HCT116 (cell line): ENCODE results near the gene KIAA0232. TPM values are rescaled to one million over a fixed set of nuclear protein-coding genes. Genes with fewer than 3 reads are reported as not detected.

Experiments
- ATAC-seq: fragments of 200-7000 bp; cut with Tn5 transposase; 2 replicates; pipeline ENCODE4 v1.9.1; 2020; ENCODE audit warnings: mild to moderate bottlenecking, moderate library complexity
- BruUV-seq: library from RNA; stranded (reverse); fragments of 400-500 nt; replicated peaks from 2 replicates; lab custom pipeline; 2021; lab: Mats Ljungman, UMichigan
- CTCF ChIA-PET: fragments of 300-600 bp; sonication (Branson Sonifier 250); formaldehyde crosslinking; loops from one replicate; lab custom pipeline; 2021; ENCODE audit warnings: antibody characterized with exemption; lab: Charles Lee
- POLR2A ChIA-PET: fragments of 300-600, 350-600 bp; sonication (Branson Sonifier 250); formaldehyde crosslinking; loops from one replicate; lab custom pipeline; 2021; ENCODE audit warnings: antibody characterized with exemption; lab: Charles Lee
- RAD21 ChIA-PET, 2 experiments: fragments of 300-600 bp; sonication (Branson Sonifier 250); formaldehyde crosslinking; loops; one replicate each; lab custom pipeline; 2023; ENCODE audit warnings: low total read pairs in 2 of 2; ENCODE audit not compliant: uncharacterized antibody in 2 of 2, unreplicated experiment in 2 of 2, low non-redundant PET in 1 of 2; lab: Charles Lee
- DNase-seq: peaks from one replicate; pipeline ENCODE4 v3.0.0-alpha.2; 2010; ENCODE audit warnings: low read depth, low spot score
- H2AFZ ChIP-seq: fragments of 200-600 bp; shearing (Covaris generic), sonication (generic); 2 replicates; pipeline ENCODE4 v1.6.1; 2017; ENCODE audit warnings: low read depth, mixed run types, mixed read lengths, antibody characterized with exemption, low read length; ENCODE audit not compliant: poor library complexity, severe bottlenecking
- H3K27ac ChIP-seq: 2 replicates; pipeline ENCODE4 v1.5.1; 2012; ENCODE audit warnings: low read depth, low read length
- H3K27me3 ChIP-seq: fragments of 200-600 bp; sonication (generic); 2 replicates; pipeline ENCODE4 v1.6.1; 2016; ENCODE audit warnings: mixed run types, low read length, mixed read lengths; ENCODE audit not compliant: insufficient read depth
- H3K36me3 ChIP-seq, 2 experiments: fragments of 200-500 bp in 1 of 2; fragments of 200-600 bp in 1 of 2; sonication (Bioruptor generic) in 1 of 2; sonication (generic) in 1 of 2; 2 replicates each; pipeline versions ENCODE4 v1.5.1 to v1.6.1; 2014 to 2016; ENCODE audit warnings: low read length in 2 of 2, inconsistent platforms in 1 of 2, mixed read lengths in 1 of 2, mixed run types in 1 of 2; ENCODE audit not compliant: insufficient read depth in 2 of 2, control insufficient read depth in 1 of 2
- H3K4me1 ChIP-seq, 2 experiments: fragments of 200-600 bp in 1 of 2; sonication (generic) in 1 of 2; 2 replicates each; pipeline versions ENCODE4 v1.5.1 to v1.6.1; 2012 to 2017; ENCODE audit warnings: low read length in 2 of 2, inconsistent platforms in 1 of 2, mild to moderate bottlenecking in 1 of 2, mixed read lengths in 1 of 2, mixed run types in 1 of 2, moderate library complexity in 1 of 2; ENCODE audit not compliant: insufficient read depth in 2 of 2, control insufficient read depth in 1 of 2
- H3K4me2 ChIP-seq: fragments of 200-600 bp; sonication (generic); 2 replicates; pipeline ENCODE4 v1.6.1; 2017; ENCODE audit warnings: mixed run types, low read length, mixed read lengths
- H3K4me3 ChIP-seq, 2 experiments: fragments of 200-600 bp in 1 of 2; sonication (generic) in 1 of 2; replicated peaks in 1 of 2; 2 replicates each; pipeline ENCODE4 v1.5.1; 2011 to 2016; ENCODE audit warnings: low read length in 2 of 2, control low read depth in 1 of 2, low read depth in 1 of 2, mild to moderate bottlenecking in 1 of 2, mixed read lengths in 1 of 2, mixed run types in 1 of 2
- H3K79me2 ChIP-seq: fragments of 200-600 bp; sonication (generic); 2 replicates; pipeline ENCODE4 v1.6.1; 2017; ENCODE audit warnings: mild to moderate bottlenecking, mixed run types, low read length, moderate library complexity, mixed read lengths; ENCODE audit not compliant: insufficient read depth
- H3K9ac ChIP-seq: fragments of 200-600 bp; sonication (generic); 2 replicates; pipeline ENCODE4 v1.6.1; 2016; ENCODE audit warnings: low read length, mixed read lengths
- H3K9me2 ChIP-seq: fragments of 200-600 bp; sonication (generic), shearing (Covaris generic); 2 replicates; pipeline ENCODE4 v1.6.1; 2017; ENCODE audit warnings: mixed run types, mild to moderate bottlenecking, moderate library complexity; ENCODE audit not compliant: insufficient read depth
- H3K9me3 ChIP-seq, 2 experiments: fragments of 200-500 bp in 1 of 2; fragments of 200-600 bp in 1 of 2; sonication (Bioruptor generic) in 1 of 2; sonication (generic) in 1 of 2; 2 replicates each; pipeline ENCODE4 v1.6.1; 2014 to 2017; ENCODE audit warnings: low read length in 2 of 2, mixed read lengths in 2 of 2, inconsistent platforms in 1 of 2, low read depth in 1 of 2, mild to moderate bottlenecking in 1 of 2, mixed run types in 1 of 2, moderate library complexity in 1 of 2; ENCODE audit not compliant: control insufficient read depth in 1 of 2, insufficient read depth in 1 of 2
- H4K20me1 ChIP-seq: fragments of 200-600 bp; sonication (generic), shearing (Covaris generic); 2 replicates; pipeline ENCODE4 v1.6.1; 2017; ENCODE audit warnings: mixed run types, mild to moderate bottlenecking, moderate library complexity; ENCODE audit not compliant: insufficient read depth
- CBX3 ChIP-seq: IDR thresholded peaks from 2 replicates; pipeline ENCODE4 v1.6.1; 2012; ENCODE audit warnings: low read depth
- CEBPB ChIP-seq: IDR thresholded peaks from 2 replicates; pipeline ENCODE4 v1.6.1; 2012; ENCODE audit warnings: low read depth
- EZH2phosphoT487 ChIP-seq: fragments of 200-600 bp; IDR thresholded peaks from 2 replicates; pipeline ENCODE4 v1.6.1; 2018; ENCODE audit warnings: antibody characterized with exemption, borderline replicate concordance
- JUND ChIP-seq: IDR thresholded peaks from 2 replicates; pipeline ENCODE4 v1.6.1; 2012
- RAD21 ChIP-seq: IDR thresholded peaks from 2 replicates; pipeline ENCODE4 v1.6.1; 2012; ENCODE audit warnings: low read depth, mild to moderate bottlenecking
- SIN3A ChIP-seq: IDR thresholded peaks from 2 replicates; pipeline ENCODE4 v1.6.1; 2012; ENCODE audit warnings: low read depth
- SP1 ChIP-seq: IDR thresholded peaks from 2 replicates; pipeline ENCODE4 v1.6.1; 2012; ENCODE audit warnings: low read depth
- TCF7L2 ChIP-seq: IDR thresholded peaks from 2 replicates; pipeline ENCODE4 v1.7.0; 2011; ENCODE audit warnings: borderline replicate concordance, inconsistent platforms; ENCODE audit not compliant: insufficient read depth, insufficient read length; ENCODE audit errors: extremely low read depth
- ZFX ChIP-seq: fragments of 450-650 bp; IDR thresholded peaks from 2 replicates; pipeline ENCODE4 v1.6.1; 2017
- intact Hi-C: fragments of 100-400 bp; cut with micrococcal nuclease; formaldehyde crosslinking; loops from 2 replicates; pipeline ENCODE4 v1.10.0; 2022
- total RNA-seq: library from RNA; stranded (reverse); gene quantifications from one replicate; pipeline ENCODE4 v1.2.1, GENCODE V29; 2021; ENCODE audit not compliant: unreplicated experiment
- TF ChIP-seq, protein P1 (sequence below): IDR thresholded peaks from 2 replicates; pipeline ENCODE4 v1.6.1; 2011; ENCODE audit warnings: mild to moderate bottlenecking, low read length, moderate library complexity; ENCODE audit not compliant: insufficient replicate concordance; ENCODE audit errors: extremely low read depth
- TF ChIP-seq, protein P2 (sequence below), 3 experiments: fragments of 200-600 bp in 1 of 3; sonication (generic) in 1 of 3; IDR thresholded peaks in 2 of 3; conservative IDR thresholded peaks in 1 of 3; 2 replicates each; pipeline ENCODE4 v1.5.1; 2012 to 2017; ENCODE audit warnings: low read depth in 2 of 3, low read length in 2 of 3, antibody characterized with exemption in 1 of 3, borderline replicate concordance in 1 of 3, control low read depth in 1 of 3, mild to moderate bottlenecking in 1 of 3, mixed read lengths in 1 of 3, mixed run types in 1 of 3, moderate library complexity in 1 of 3; ENCODE audit not compliant: insufficient read depth in 1 of 3

Gene KIAA0232
- total RNA-seq, 1 experiment from 2014 or later, result 18.1 TPM

DNA sequence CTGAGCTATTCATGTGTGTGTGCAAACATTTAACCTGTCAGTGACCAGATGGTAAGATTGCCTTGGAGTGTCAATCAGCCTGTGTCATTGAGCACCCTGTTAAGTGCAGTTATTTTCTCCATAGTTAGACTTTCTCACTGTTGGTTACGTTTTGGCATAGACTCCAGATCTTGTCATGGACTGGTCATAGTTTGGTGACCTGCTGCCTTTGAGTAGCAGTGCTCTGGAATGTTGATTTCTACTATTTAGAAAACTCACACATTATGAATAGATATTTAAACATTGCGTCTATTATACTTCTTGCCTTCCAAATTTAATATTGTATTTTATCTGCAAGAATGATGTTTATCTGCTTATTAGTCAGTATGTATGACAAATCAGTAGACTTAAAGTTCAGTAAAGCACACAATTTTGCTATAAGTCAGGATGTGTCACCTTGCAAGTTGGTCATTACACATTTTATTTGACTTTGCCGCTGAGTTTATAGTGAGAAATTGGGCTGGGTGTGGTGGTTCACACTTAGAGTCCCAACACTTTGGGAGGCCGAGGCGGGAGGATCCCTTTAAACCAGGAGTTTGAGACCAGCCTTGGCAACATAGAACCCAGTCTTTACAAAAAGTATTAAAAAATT, 42.4 kb downstream of the KIAA0232 start:
- H3K36me3 ChIP-seq, result peaks cover 3 to 13% of the 10 kb centered on the region in 2 experiments; a peak in 2 of 4 replicates
- TF ChIP-seq, protein P1, sequence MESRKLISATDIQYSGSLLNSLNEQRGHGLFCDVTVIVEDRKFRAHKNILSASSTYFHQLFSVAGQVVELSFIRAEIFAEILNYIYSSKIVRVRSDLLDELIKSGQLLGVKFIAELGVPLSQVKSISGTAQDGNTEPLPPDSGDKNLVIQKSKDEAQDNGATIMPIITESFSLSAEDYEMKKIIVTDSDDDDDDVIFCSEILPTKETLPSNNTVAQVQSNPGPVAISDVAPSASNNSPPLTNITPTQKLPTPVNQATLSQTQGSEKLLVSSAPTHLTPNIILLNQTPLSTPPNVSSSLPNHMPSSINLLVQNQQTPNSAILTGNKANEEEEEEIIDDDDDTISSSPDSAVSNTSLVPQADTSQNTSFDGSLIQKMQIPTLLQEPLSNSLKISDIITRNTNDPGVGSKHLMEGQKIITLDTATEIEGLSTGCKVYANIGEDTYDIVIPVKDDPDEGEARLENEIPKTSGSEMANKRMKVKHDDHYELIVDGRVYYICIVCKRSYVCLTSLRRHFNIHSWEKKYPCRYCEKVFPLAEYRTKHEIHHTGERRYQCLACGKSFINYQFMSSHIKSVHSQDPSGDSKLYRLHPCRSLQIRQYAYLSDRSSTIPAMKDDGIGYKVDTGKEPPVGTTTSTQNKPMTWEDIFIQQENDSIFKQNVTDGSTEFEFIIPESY, result no peak
- TF ChIP-seq EZH2phosphoT487 (no peak), SIN3A (no peak), SP1 (no peak), RAD21 (no peak), CEBPB (no peak), ZFX (no peak), CBX3 (no peak), JUND (no peak), TCF7L2 (no peak)
- TF ChIP-seq, protein P2, sequence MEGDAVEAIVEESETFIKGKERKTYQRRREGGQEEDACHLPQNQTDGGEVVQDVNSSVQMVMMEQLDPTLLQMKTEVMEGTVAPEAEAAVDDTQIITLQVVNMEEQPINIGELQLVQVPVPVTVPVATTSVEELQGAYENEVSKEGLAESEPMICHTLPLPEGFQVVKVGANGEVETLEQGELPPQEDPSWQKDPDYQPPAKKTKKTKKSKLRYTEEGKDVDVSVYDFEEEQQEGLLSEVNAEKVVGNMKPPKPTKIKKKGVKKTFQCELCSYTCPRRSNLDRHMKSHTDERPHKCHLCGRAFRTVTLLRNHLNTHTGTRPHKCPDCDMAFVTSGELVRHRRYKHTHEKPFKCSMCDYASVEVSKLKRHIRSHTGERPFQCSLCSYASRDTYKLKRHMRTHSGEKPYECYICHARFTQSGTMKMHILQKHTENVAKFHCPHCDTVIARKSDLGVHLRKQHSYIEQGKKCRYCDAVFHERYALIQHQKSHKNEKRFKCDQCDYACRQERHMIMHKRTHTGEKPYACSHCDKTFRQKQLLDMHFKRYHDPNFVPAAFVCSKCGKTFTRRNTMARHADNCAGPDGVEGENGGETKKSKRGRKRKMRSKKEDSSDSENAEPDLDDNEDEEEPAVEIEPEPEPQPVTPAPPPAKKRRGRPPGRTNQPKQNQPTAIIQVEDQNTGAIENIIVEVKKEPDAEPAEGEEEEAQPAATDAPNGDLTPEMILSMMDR (IDR thresholded peaks at IDR 0.05 in 2 of 3, conservative IDR thresholded peaks at IDR 0.05 in 1 of 3; ENCODE audit: borderline replicate concordance in 1 of 3, insufficient read depth in 1 of 3, low read depth in 2 of 3, low read length in 2 of 3), result no peak
- no peaks in the 10 kb centered on the region for H4K20me1 ChIP-seq
- no TSS peak for BruUV-seq
- H3K9me2 ChIP-seq, result no peaks in the 10 kb centered on the region
- no peaks in the 10 kb centered on the region for H3K27me3 ChIP-seq
- H3K27ac ChIP-seq, result no peak overlapping the region
- peaks cover 0 to 4% of the 10 kb centered on the region in 2 experiments; a peak in 1 of 4 replicates for H3K9me3 ChIP-seq
- H3K9ac ChIP-seq, result no peak overlapping the region
- no peak for ATAC-seq
- POLR2A ChIA-PET, result interaction anchor here (0.6 kb wide), 1 partner anchor 51 kb away, joined by 4 read pairs; no protein-coding TSS in a partner anchor
- no peak overlapping the region for H3K4me2 ChIP-seq
- no peak overlapping the region for H2AFZ ChIP-seq
- RAD21 ChIA-PET, result no interaction called here
- peaks cover 14% of the 10 kb centered on the region for H3K79me2 ChIP-seq
- no peak overlapping the region for H3K4me3 ChIP-seq
- no peak for DNase-seq
- CTCF ChIA-PET, result no interaction called here
- intact Hi-C loops, result no loop called here
- H3K4me1 ChIP-seq, result no peaks in the 10 kb centered on the region
